CD4-positive, alpha-beta T cell treated with Interleukin-21 for 1 hour (primary cell): ENCODE measurements around the gene RNU6-8.
A peak's percentile ranks its signal among the peaks of the same experiment; 100 is the strongest.

Experiments used
- DNase-seq: peaks from one replicate; pipeline ENCODE4 v3.0.0-alpha.2; 2020

Gene RNU6-8

DNA sequence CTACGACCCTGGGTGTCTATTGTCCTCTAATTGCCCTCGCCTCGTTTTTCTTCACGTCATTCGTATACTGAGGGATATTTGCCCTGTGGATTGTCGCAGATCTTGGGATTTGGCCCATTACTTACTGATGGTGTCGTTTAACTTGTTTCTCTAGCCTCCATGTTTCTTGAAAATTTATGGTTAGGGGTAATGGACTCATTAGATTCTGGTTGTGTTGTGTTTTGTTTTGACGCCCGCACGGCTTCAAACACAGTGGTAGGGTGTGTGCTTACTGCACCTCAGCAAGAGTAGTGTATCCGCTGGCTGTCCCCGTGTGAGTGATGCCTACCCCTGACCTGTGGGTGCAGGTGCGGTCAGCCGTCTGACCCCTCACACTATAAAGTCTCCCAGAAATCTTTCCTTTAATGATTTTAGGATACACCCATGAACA is 874 bp upstream of the RNU6-8 start:
- DNase-seq: peak; percentile 20

GRCh38 chr14:32202491-32202997 is 525 bp downstream of the RNU6-8 start:
- no peak for DNase-seq

GRCh38 chr14:32201816-32202490 is 1.1 kb downstream of the RNU6-8 start, which contains the start of gene RNU6-7:
RNU6-7 (plus strand) TSS chr14:32202045.
- peak; percentile 66 for DNase-seq

DNA sequence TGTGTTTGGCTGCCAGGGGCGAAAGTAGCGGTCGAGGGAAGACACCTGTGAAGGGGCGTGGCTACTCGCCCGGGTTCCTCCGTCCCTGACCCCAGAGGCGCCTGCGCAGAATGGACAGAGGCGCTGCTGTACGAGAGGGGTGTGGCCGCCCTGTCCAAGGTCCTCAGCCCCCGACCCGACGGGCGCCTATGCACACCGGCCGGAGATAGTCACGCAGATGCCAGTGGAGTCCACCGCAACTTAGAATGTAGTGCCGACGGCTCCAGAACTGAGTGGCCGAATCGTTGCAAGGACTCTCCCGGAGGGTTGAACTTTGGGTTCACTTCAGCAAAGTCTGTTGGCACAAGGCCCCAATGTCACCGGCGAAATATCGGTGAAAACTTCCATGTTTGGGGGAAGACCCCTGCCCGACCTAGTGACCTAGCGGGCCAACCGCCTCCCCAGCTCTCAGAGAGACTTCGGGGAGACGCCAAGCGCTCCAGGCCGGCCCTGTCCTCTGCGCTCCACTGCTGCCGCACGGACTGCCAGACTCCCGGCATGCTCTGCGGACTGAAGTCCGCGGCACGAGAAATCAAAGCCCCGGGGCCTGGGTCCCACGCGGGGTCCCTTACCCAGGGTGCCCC is 1.8 kb downstream of the RNU6-8 start:
- DNase-seq: peak; percentile 82

DNA sequence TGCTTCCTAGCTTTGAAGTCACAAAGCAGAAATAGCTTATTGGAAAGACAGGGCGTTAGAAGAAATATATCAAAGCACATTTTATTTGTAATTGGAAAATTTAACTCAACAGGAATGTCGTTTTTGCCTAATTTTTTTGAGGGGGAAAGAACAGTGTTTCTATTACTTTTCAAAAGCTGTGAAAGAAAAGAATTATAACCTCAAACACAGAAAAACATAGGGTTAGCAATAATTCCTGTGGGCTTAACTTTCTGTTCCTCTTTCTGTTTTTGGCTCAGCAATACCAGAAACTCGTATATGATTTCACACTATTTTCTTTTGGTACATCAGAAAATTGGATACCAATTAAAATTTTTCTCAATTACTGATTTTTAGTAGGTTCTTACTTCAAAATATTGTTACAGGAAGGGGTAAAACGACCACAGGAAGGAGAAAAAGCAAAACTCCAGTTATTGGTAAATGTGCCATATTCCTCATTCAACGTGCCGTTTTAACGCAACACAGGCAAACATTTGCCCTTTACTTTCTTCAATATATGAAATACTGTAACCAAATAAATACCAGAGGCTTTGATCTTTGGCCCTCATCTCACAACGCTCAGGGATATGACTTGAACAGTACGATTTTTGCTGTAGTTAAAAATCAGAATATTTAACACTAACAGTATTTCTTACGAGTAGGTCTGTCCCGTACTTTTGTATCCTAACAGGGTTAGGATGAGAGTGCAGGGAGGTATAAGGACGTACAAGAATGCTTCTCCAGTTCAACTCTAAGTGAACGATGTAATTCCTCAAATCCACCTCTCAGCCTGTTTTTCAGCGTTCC is 2.5 kb downstream of the RNU6-8 start:
- DNase-seq: peak; percentile 3

DNA sequence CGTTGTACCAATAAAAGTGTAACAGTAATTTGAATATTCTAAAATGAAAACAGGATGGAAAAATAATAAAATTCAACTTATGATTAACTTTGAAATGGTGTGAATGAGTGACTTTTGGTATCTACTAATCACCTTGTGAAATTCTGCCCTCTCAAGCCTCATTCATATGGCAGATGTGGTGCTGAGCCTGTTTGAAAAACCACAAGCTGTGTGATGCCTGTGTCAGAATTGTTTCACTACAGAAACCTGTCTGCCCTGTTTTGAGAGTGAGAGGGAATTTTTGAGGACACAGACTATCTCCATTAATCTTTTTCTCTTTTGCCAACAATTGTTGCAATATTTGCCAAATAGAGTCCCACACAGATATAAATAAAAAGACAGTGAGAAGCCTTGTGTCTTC is 5.2 kb downstream of the RNU6-8 start:
- no peak for DNase-seq

DNA sequence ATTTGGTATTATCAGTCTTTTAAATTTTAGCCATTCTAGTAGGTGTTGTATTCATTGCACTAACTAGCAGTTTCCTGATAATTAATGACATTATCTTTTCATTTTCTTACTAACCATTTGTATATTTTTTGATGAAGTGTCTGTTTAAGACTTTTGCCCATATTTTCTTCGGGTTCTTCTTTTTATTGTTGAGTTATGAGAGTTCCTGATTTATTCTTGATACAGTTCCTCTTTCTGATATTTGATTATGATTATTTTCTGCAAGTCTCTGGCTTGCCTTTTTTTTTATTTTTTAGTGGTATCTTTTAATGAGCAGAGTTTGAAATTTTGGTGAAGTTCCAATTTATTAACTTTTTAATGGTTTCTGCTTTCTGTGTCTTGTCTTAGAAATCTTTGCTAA is 7.4 kb downstream of the RNU6-8 start:
- DNase-seq: no peak

- no peak for DNase-seq
Observed at GRCh38 chr14:32193532-32193931, 9.5 kb downstream of the RNU6-8 start.

DNA sequence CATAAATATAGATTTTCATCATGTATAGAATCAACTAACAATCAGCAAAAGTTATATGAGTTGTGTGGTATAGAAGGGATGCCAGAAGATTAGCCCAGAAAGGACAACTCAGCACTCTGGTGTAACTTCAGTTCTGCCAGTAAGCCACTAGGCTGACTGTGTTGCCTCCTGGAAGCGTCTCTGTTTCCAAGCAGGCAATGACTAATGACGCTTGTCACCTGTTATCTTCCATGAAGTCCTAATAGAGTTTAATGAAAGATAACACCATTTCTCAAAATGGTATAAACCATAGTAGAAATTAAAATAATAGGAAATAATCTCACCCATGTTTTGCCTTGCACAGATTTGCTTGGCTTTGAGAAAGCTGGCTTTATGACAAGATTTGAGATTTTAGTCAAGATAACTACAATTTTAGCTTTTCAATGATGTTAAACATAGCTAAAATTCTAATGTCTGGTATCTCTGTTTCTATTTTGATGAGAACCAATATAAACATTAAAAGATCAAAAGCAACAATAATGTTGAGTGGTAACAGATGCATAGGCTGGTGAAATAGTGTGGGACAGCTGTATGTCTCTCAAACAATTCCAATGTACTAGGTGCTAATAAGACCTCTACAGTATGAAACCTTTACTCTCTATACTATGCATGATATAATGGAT is 10.2 kb downstream of the RNU6-8 start:
- DNase-seq: no peak

DNA sequence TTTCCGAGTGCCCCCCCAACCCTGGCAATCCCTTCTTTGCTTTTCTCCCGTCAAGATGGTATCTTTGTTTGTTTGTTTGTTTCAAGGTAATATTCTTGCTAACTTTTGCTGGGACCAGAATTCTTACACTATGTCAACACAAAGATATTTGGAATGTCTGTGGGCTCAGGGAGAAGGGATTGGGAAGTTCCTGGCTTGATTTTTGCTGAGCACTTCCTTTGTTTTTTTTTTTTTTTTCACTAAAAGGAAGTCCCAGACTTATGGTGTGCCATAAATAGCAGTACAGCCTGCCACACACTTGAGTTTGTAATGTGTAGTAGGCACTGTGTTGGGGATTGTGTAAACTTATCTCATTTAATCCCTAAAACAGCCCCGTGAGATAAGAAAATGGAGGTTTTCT is 12.4 kb downstream of the RNU6-8 start:
- DNase-seq: no peak

DNA sequence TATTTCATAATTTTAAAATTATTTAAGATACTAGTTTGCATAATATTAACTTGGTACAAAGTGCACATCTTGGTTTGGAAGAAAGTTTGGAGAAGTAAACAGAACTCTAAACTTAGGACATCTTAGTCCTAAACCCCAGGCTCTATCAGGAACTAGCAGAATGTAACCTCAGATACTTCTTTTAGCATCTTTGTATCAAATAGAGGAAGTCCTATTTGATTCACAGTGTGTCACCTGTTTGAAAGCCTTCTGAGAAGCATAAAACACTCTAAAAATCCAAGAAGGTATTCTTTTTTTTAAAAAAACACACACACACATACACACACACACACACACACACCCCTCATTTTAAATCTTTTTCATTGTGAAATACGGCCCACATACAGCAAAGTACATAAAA is 13.3 kb downstream of the RNU6-8 start:
- DNase-seq: no peak

GRCh38 chr14:32186248-32186647 is 16.8 kb downstream of the RNU6-8 start:
- DNase-seq: no peak

- DNase-seq: no peak
Observed at GRCh38 chr14:32185097-32185496, 18.0 kb downstream of the RNU6-8 start.

GRCh38 chr14:32183151-32184058 is 19.7 kb downstream of the RNU6-8 start:
- DNase-seq: no peak

DNA sequence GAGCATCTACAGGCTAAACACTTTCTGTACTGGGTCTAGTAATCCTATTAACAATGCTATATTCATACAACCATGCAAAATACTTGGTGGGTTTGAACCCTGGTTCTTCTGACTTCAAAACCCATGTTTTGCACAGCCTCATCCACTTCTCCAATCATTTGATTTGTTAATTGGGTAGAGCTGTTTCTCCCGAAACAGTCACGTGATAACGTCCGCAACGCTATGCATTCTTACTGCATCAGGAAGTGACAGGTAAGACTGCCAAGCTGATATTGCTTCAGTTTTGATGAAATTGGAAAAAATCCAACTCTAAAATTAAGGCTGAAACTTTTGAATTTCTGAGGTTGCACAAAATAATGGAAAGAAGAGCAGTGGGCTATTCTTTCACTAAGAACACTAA is 31.6 kb downstream of the RNU6-8 start:
- no peak for DNase-seq

- no peak for DNase-seq
Observed at GRCh38 chr14:32169191-32169590, 33.9 kb downstream of the RNU6-8 start.

DNA sequence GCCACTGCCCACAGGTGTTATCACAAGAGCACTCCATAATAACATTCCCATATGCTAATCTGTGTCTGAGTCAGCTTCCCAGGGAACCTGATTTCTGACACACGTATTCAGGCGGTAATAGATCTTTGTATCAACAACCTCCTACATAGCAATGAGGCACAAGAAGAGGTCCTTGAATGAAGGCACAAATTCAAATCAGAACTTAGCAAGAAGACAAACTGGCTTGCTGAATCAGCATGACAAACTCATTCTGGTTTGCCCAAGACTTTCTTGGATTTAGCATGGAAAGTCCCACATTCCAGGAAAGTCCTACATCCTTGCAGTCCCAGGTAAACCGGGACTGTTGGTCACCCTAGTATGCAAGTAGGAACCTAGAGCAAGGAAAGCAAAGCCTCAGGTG is 35.2 kb downstream of the RNU6-8 start:
- DNase-seq: no peak

GRCh38 chr14:32166924-32167323 is 36.1 kb downstream of the RNU6-8 start:
- no peak for DNase-seq

DNA sequence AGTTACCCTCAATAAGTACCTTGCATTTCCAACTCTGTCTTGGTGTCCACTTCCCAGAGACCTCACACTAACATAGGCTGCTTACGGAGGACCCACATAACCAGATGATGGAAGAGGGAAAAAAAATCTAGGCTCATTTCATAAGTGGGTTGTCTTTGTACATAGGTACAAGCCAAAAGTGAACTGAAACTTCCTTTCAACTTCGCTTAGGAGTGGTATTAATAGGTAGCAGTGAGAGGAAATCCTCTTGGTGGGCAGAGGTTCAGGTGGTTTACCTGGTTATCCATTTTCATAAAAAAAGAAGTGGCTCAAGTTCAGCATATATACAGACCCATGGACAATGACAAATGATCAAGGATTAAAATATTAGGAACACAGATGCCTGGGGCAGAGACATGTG is 37.0 kb downstream of the RNU6-8 start:
- no peak for DNase-seq
